ENCODE results near the gene GSTM1.

DNA sequence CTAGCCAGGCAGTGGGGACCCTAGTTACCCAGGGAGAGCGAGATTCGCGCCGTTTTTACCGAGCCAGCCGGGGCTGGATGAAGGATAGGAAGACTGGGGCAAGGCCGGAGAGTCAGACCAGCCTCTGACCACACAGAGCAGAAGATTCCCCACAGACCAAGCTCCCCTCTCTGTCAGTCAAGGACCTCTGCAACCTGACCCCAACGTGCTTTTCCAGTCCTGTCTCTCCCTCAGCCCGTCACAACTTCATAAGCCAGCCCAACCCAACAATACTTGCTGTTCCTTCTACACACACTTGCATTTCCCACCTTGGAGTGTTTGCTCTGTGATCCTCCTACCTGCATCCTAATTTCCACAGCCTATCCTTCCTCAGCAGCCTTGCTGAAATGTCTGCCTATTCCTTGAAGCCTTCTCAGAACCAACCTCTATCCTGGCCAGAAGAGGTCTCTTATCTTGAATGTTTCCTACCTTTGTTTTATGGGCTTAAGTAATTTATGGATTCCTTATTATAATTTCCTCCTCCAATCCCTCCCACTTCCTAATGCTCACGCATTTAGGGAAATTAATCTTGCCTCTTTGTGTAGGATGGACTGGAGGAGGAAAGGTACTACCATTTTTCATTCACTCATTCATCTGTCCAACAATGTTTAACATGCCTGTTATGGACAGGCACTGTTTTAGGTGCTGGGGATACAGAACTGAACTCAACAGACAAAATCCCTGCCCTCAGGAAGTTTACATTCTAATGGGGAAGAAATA lies 53.2 kb downstream of the GSTM1 start, which contains the start of gene GSTM3:
- TF ChIP-seq, protein P1, sequence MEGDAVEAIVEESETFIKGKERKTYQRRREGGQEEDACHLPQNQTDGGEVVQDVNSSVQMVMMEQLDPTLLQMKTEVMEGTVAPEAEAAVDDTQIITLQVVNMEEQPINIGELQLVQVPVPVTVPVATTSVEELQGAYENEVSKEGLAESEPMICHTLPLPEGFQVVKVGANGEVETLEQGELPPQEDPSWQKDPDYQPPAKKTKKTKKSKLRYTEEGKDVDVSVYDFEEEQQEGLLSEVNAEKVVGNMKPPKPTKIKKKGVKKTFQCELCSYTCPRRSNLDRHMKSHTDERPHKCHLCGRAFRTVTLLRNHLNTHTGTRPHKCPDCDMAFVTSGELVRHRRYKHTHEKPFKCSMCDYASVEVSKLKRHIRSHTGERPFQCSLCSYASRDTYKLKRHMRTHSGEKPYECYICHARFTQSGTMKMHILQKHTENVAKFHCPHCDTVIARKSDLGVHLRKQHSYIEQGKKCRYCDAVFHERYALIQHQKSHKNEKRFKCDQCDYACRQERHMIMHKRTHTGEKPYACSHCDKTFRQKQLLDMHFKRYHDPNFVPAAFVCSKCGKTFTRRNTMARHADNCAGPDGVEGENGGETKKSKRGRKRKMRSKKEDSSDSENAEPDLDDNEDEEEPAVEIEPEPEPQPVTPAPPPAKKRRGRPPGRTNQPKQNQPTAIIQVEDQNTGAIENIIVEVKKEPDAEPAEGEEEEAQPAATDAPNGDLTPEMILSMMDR (IDR thresholded peaks at IDR 0.05 in 8 of 11, conservative IDR thresholded peaks at IDR 0.05 in 3 of 11) = no peak
- TF ChIP-seq POLR2A (IDR thresholded peaks at IDR 0.05) (no peak), POLR2AphosphoS5 (IDR thresholded peaks at IDR 0.05) (no peak)
